SU-DHL-6 (cell line): Measurements from ENCODE around the gene IFNG.

Experiments used
- EZH2phosphoT487 ChIP-seq: fragments of 200-600 bp; sonication (generic), shearing (Covaris generic); conservative IDR thresholded peaks from 2 replicates; pipeline ENCODE4 v1.6.1; 2018; ENCODE audit warnings: mild to moderate bottlenecking, antibody characterized with exemption, low read length, moderate library complexity, mixed read lengths
- TF ChIP-seq, protein P1 (sequence below): fragments of 200-600 bp; sonication (generic); IDR thresholded peaks from one replicate; pipeline ENCODE4 v1.5.1; 2017; ENCODE audit warnings: antibody characterized with exemption, mild to moderate bottlenecking, low read length, moderate library complexity; ENCODE audit not compliant: insufficient read depth, poor library complexity, severe bottlenecking

DNA sequence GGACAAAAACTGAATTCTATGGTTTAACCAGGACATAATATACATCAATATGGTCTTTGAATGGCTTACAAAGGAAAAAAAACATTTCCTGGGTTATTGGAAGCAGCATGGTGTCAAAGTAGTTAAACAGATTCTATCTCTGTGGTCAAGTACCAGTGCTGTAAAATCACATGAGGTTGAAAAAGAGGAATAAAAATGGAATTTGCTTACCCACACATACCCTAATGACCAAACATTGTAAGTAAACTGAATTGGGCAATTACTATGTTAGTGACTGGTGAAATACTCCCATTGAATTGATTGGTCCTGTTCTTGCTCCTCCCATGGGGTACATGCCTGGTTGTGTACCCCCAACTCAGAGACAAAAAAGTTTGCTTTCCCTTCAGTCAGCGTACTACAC, 19.6 kb downstream of the IFNG start:
- TF ChIP-seq, protein P1, sequence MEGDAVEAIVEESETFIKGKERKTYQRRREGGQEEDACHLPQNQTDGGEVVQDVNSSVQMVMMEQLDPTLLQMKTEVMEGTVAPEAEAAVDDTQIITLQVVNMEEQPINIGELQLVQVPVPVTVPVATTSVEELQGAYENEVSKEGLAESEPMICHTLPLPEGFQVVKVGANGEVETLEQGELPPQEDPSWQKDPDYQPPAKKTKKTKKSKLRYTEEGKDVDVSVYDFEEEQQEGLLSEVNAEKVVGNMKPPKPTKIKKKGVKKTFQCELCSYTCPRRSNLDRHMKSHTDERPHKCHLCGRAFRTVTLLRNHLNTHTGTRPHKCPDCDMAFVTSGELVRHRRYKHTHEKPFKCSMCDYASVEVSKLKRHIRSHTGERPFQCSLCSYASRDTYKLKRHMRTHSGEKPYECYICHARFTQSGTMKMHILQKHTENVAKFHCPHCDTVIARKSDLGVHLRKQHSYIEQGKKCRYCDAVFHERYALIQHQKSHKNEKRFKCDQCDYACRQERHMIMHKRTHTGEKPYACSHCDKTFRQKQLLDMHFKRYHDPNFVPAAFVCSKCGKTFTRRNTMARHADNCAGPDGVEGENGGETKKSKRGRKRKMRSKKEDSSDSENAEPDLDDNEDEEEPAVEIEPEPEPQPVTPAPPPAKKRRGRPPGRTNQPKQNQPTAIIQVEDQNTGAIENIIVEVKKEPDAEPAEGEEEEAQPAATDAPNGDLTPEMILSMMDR, result no peak
- TF ChIP-seq EZH2phosphoT487, result no peak
